Skeletal muscle tissue (tissue), 4 donors: ENCODE data around the gene DZIP1L. TPM values are rescaled to one million over a fixed set of nuclear protein-coding genes. Genes with fewer than 3 reads are reported as not detected.

Experiments used
- H3K27ac ChIP-seq: one replicate; pipeline ENCODE4 v1.7.0; 2013; ENCODE audit warnings: mild to moderate bottlenecking, low read depth, low read length, inconsistent platforms
- H3K27me3 ChIP-seq, 3 donors: one replicate each; pipeline ENCODE4 v1.7.0; 2013; ENCODE audit warnings: low read length in 3 of 3; ENCODE audit not compliant: control insufficient read depth in 3 of 3, insufficient read depth in 3 of 3
- H3K36me3 ChIP-seq, 3 donors: one replicate each; pipeline ENCODE4 v1.7.0; 2013; ENCODE audit warnings: low read length in 3 of 3; ENCODE audit not compliant: control insufficient read depth in 3 of 3, insufficient read depth in 3 of 3
- H3K4me1 ChIP-seq, 3 donors: one replicate each; pipeline ENCODE4 v1.7.0; 2013; ENCODE audit warnings: low read length in 3 of 3, mild to moderate bottlenecking in 3 of 3; ENCODE audit not compliant: control insufficient read depth in 3 of 3, insufficient read depth in 3 of 3
- H3K4me3 ChIP-seq, 3 donors: one replicate each; pipeline ENCODE4 v1.7.0; 2013; ENCODE audit warnings: low read length in 3 of 3
- H3K9ac ChIP-seq, 3 donors: one replicate each; pipeline ENCODE4 v1.7.0; 2013; ENCODE audit warnings: low read length in 3 of 3, mild to moderate bottlenecking in 3 of 3, moderate library complexity in 2 of 3, low read depth in 1 of 3
- H3K9me3 ChIP-seq, 3 donors: one replicate each; pipeline ENCODE4 v1.7.0; 2013; ENCODE audit warnings: low read length in 3 of 3; ENCODE audit not compliant: control insufficient read depth in 3 of 3
- total RNA-seq: library from RNA; depleted of rRNA; stranded (reverse); fragments of >200 nt; gene quantifications from one replicate; pipeline ENCODE4 v1.2.3, GENCODE V29; 2014
- donor health status: Osteomylitis.

DZIP1L gene
- total RNA-seq, 1 donor from 2014 or later: 13.6 TPM

GRCh38 chr3:138059261-138059660, 56.1 kb downstream of the DZIP1L start:
- H3K27ac ChIP-seq: no peak overlapping the region
- no peak overlapping the region for H3K4me3 ChIP-seq
- peaks cover 0 to 2% (median 0%) of the 10 kb centered on the region in 3 donors for H3K4me1 ChIP-seq
- H3K27me3 ChIP-seq: no peaks in the 10 kb centered on the region
- H3K9ac ChIP-seq: no peak overlapping the region
- no peaks in the 10 kb centered on the region for H3K9me3 ChIP-seq
- peaks cover 0 to 12% (median 2%) of the 10 kb centered on the region in 3 donors for H3K36me3 ChIP-seq

- H3K27ac ChIP-seq: no peak overlapping the region
- H3K4me1 ChIP-seq: peaks cover 0 to 2% (median 0%) of the 10 kb centered on the region in 3 donors
- H3K36me3 ChIP-seq: peaks cover 0 to 7% (median 0%) of the 10 kb centered on the region in 3 donors
- H3K27me3 ChIP-seq: no peaks in the 10 kb centered on the region
- H3K9ac ChIP-seq: no peak overlapping the region
- no peak overlapping the region for H3K4me3 ChIP-seq
- no peaks in the 10 kb centered on the region for H3K9me3 ChIP-seq
Measured at GRCh38 chr3:138057384-138057783, 58.0 kb downstream of the DZIP1L start.

GRCh38 chr3:138054057-138054456, 61.4 kb downstream of the DZIP1L start:
- peaks cover 0 to 2% (median 0%) of the 10 kb centered on the region in 3 donors for H3K4me1 ChIP-seq
- H3K9ac ChIP-seq: no peak overlapping the region
- no peaks in the 10 kb centered on the region for H3K27me3 ChIP-seq
- no peaks in the 10 kb centered on the region for H3K9me3 ChIP-seq
- H3K27ac ChIP-seq: no peak overlapping the region
- H3K36me3 ChIP-seq: peaks cover 0 to 2% (median 0%) of the 10 kb centered on the region in 3 donors
- no peak overlapping the region for H3K4me3 ChIP-seq

DNA sequence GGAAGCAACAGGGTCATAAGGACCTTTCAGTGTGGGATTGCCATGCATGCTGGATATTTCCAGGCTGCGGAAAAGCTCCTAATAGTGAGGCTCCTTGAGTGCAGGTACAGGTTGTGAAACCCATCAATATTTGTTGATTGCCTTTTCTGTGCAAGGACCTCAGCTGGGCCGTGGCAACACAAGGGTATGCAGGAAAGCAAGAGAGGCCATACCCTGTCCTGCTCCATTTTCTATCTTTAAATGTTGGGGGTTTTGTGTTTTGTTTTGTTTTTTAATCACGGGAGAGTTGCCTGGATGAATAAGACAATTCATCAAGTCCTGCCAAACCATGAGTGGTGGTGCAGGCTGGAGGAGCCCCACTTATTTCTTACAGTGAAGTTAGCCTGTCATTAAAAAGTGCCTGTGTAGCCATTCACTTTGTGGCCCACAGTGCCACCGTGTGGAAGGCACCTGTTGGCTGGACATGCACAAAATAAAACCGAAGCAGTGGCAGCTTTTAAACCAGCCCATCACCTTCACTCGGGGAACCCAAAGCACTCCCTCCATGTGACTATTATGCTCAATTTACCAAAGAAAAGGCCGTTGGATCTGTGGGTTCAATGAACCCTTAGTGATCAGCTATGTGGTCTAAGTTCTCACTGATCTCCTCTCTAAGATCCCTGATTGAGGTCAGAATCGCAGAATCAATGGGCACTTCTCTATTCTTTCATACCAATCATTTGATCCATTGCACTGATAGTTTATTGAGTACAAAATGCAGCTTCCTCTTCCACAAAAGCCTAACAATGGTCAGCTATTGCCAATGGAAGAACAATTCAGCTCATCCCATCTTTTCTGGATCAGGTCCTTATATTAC, 63.2 kb downstream of the DZIP1L start:
- Histone ChIP-seq H3K27me3 (no peaks in the 10 kb centered on the region), H3K4me3 (no peak overlapping the region), H3K9me3 (no peaks in the 10 kb centered on the region), H3K36me3 (peaks cover 0 to 2% (median 0%) of the 10 kb centered on the region in 3 donors), H3K27ac (no peak overlapping the region), H3K4me1 (peaks cover 0 to 1% (median 0%) of the 10 kb centered on the region in 3 donors), H3K9ac (no peak overlapping the region)

- no peak overlapping the region for H3K9ac ChIP-seq
- H3K4me1 ChIP-seq: no peaks in the 10 kb centered on the region
- H3K27me3 ChIP-seq: no peaks in the 10 kb centered on the region
- no peak overlapping the region for H3K4me3 ChIP-seq
- no peak overlapping the region for H3K27ac ChIP-seq
- peaks cover 0 to 2% (median 0%) of the 10 kb centered on the region in 3 donors for H3K36me3 ChIP-seq
- H3K9me3 ChIP-seq: no peaks in the 10 kb centered on the region
Measured at GRCh38 chr3:138049157-138049919, 66.1 kb downstream of the DZIP1L start.

GRCh38 chr3:138047596-138048158, 67.7 kb downstream of the DZIP1L start:
- Histone ChIP-seq H3K9me3 (no peaks in the 10 kb centered on the region), H3K27ac (no peak overlapping the region), H3K9ac (no peak overlapping the region), H3K4me1 (no peaks in the 10 kb centered on the region), H3K27me3 (no peaks in the 10 kb centered on the region), H3K4me3 (no peak overlapping the region), H3K36me3 (peaks cover 0 to 2% (median 0%) of the 10 kb centered on the region in 3 donors)

GRCh38 chr3:138046955-138047354, 68.5 kb downstream of the DZIP1L start:
- H3K9ac ChIP-seq: no peak overlapping the region
- H3K36me3 ChIP-seq: peaks cover 0 to 2% (median 0%) of the 10 kb centered on the region in 3 donors
- H3K27ac ChIP-seq: no peak overlapping the region
- H3K9me3 ChIP-seq: no peaks in the 10 kb centered on the region
- H3K27me3 ChIP-seq: no peaks in the 10 kb centered on the region
- H3K4me3 ChIP-seq: no peak overlapping the region
- H3K4me1 ChIP-seq: no peaks in the 10 kb centered on the region

DNA sequence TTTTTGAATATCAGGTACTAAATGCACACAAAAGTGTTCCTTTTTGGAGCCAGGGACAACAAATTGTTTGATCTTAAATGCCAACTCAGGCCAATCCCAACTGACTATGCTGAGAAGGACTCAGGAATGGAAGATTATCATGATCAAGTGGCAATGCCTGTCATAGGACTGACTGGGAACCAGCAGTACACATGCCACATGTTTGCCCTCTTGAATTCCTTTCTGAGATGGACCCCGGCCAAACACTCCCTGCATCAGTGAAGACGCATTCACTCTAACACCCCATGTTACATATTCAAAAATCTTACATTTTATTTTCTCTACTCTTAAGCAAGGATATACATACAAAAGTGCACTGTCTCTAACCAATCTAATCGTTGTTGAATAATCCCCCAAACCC, 69.3 kb downstream of the DZIP1L start:
- H3K27me3 ChIP-seq: no peaks in the 10 kb centered on the region
- no peaks in the 10 kb centered on the region for H3K9me3 ChIP-seq
- H3K9ac ChIP-seq: no peak overlapping the region
- no peaks in the 10 kb centered on the region for H3K36me3 ChIP-seq
- no peak overlapping the region for H3K27ac ChIP-seq
- no peak overlapping the region for H3K4me3 ChIP-seq
- H3K4me1 ChIP-seq: no peaks in the 10 kb centered on the region

DNA sequence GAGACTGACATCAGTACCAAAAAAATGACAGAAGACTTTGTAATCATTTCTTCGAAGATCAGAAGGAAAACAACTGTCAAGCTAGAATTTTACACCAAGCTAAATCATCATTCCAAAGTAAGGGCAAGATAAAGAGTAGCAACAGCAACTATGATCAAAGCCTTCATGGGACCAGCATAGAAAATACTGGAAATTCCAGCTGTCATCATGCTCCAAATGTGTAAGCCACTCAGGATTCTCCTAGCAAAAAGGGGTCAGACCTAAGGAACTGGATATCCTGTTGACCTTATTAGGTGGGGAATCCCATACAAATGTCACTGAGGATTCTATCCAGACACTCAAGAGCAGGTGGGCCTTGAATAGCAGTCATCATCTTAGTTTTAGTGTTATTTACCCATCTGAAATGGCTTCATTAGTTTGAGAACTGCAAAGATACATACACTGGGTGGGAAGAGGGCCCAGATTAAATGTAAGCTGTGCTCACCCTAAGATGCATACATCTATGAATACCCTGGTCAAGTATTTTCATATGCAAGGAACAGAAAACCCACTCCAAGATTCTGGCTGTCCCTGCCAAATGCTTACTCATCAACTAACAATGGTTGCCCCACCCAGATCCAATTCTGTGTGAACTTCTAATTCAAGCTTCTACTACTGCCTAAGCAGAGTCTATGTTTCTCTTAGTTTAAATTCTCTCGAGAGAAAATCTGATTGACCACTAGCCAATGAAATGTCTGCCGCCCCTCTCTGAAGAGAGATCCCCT, 72.0 kb downstream of the DZIP1L start:
- H3K27ac ChIP-seq: no peak overlapping the region
- no peaks in the 10 kb centered on the region for H3K27me3 ChIP-seq
- H3K9ac ChIP-seq: no peak overlapping the region
- no peak overlapping the region for H3K4me3 ChIP-seq
- no peaks in the 10 kb centered on the region for H3K4me1 ChIP-seq
- H3K9me3 ChIP-seq: no peaks in the 10 kb centered on the region
- H3K36me3 ChIP-seq: no peaks in the 10 kb centered on the region
